ENCODE measurements around the gene PSMB4. TPM values are rescaled to one million over a fixed set of nuclear protein-coding genes. Genes with fewer than 3 reads are reported as not detected.

PSMB4 gene
- total and polyA plus RNA-seq, 2 experiments from 2014 or later = 348 to 417 TPM

DNA sequence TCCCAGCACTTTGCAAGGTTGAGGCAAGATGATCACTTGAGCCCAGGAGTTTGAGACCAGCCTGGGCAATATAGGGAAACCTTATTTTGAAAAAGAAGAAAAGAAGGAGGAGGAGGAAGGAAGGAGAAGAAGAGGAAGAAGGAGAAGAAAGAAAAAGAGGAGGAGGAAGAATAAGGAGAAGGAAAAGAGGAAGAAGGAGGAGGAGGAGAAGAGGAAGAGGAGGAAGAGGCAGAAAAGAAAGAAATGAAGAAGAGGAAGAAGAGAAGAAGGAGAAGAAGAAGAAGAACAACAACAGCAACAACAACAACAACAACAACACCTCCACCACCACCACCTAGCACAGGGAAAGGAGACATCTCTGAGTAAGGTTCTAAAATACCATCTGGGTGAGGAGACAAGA, 37.5 kb upstream of the PSMB4 start (continued):
- TF ChIP-seq, protein P1, sequence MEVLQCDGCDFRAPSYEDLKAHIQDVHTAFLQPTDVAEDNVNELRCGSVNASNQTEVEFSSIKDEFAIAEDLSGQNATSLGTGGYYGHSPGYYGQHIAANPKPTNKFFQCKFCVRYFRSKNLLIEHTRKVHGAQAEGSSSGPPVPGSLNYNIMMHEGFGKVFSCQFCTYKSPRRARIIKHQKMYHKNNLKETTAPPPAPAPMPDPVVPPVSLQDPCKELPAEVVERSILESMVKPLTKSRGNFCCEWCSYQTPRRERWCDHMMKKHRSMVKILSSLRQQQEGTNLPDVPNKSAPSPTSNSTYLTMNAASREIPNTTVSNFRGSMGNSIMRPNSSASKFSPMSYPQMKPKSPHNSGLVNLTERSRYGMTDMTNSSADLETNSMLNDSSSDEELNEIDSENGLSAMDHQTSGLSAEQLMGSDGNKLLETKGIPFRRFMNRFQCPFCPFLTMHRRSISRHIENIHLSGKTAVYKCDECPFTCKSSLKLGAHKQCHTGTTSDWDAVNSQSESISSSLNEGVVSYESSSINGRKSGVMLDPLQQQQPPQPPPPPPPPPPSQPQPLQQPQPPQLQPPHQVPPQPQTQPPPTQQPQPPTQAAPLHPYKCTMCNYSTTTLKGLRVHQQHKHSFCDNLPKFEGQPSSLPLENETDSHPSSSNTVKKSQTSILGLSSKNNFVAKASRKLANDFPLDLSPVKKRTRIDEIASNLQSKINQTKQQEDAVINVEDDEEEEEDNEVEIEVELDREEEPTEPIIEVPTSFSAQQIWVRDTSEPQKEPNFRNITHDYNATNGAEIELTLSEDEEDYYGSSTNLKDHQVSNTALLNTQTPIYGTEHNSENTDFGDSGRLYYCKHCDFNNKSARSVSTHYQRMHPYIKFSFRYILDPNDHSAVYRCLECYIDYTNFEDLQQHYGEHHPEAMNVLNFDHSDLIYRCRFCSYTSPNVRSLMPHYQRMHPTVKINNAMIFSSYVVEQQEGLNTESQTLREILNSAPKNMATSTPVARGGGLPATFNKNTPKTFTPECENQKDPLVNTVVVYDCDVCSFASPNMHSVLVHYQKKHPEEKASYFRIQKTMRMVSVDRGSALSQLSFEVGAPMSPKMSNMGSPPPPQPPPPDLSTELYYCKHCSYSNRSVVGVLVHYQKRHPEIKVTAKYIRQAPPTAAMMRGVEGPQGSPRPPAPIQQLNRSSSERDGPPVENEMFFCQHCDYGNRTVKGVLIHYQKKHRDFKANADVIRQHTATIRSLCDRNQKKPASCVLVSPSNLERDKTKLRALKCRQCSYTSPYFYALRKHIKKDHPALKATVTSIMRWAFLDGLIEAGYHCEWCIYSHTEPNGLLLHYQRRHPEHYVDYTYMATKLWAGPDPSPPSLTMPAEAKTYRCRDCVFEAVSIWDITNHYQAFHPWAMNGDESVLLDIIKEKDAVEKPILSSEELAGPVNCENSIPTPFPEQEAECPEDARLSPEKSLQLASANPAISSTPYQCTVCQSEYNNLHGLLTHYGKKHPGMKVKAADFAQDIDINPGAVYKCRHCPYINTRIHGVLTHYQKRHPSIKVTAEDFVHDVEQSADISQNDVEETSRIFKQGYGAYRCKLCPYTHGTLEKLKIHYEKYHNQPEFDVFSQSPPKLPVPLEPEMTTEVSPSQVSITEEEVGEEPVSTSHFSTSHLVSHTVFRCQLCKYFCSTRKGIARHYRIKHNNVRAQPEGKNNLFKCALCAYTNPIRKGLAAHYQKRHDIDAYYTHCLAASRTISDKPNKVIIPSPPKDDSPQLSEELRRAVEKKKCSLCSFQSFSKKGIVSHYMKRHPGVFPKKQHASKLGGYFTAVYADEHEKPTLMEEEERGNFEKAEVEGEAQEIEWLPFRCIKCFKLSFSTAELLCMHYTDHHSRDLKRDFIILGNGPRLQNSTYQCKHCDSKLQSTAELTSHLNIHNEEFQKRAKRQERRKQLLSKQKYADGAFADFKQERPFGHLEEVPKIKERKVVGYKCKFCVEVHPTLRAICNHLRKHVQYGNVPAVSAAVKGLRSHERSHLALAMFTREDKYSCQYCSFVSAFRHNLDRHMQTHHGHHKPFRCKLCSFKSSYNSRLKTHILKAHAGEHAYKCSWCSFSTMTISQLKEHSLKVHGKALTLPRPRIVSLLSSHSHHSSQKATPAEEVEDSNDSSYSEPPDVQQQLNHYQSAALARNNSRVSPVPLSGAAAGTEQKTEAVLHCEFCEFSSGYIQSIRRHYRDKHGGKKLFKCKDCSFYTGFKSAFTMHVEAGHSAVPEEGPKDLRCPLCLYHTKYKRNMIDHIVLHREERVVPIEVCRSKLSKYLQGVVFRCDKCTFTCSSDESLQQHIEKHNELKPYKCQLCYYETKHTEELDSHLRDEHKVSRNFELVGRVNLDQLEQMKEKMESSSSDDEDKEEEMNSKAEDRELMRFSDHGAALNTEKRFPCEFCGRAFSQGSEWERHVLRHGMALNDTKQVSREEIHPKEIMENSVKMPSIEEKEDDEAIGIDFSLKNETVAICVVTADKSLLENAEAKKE (CRISPR knock-in tag; IDR thresholded peaks at IDR 0.05) = no peak
- TF ChIP-seq, protein P2, sequence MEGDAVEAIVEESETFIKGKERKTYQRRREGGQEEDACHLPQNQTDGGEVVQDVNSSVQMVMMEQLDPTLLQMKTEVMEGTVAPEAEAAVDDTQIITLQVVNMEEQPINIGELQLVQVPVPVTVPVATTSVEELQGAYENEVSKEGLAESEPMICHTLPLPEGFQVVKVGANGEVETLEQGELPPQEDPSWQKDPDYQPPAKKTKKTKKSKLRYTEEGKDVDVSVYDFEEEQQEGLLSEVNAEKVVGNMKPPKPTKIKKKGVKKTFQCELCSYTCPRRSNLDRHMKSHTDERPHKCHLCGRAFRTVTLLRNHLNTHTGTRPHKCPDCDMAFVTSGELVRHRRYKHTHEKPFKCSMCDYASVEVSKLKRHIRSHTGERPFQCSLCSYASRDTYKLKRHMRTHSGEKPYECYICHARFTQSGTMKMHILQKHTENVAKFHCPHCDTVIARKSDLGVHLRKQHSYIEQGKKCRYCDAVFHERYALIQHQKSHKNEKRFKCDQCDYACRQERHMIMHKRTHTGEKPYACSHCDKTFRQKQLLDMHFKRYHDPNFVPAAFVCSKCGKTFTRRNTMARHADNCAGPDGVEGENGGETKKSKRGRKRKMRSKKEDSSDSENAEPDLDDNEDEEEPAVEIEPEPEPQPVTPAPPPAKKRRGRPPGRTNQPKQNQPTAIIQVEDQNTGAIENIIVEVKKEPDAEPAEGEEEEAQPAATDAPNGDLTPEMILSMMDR (conservative IDR thresholded peaks at IDR 0.05; ENCODE audit: low read depth in 2 of 2) = no peak

DNA sequence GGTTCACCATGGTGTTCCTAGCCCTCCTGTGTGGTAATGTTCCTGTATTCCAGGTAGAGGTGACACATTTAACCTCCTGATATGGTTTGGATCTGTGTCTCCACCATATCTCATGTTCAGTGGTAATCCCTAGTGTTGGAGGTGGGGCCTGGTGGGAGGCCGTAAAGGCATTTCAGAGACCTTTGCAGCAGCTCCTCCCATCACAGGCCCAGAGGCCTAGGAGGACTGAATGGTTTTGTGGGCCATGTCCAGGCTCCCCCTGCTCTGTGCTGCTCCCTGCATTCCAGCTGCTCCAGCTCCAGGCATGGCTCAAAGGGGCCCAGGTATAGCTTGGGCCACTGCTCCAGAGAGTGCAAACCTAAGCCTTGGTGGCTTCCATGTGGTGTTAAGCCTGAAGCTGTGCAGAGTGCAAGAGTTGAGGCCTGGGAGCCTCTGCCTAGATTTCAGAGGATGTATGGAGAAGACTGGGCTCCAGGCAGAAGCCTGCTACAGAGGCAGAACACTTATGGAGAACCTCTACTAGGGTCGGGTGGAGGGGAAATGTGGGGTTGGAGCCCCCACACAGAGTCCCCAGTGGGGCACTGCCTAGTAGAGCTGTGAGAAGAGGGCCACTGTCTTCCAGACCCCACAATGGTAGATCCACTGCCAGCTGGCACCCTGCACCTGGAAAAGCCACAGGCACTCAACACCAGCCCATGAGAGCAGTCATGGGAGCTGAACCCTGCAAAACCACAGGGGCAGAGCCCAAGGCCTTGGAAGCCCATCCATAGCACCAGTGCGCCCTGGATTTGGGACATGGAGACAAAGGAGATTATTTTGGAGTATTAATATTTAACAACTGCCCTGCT, 36.8 kb upstream of the PSMB4 start:
- H3K27ac ChIP-seq (ENCODE audit: low read depth) = no peak overlapping the region
- no peaks in the 10 kb centered on the region for H3K36me3 ChIP-seq (ENCODE audit: insufficient read depth)
- no peaks in the 10 kb centered on the region for H3K27me3 ChIP-seq (ENCODE audit: insufficient read depth)
- H3F3A ChIP-seq (replicated peaks; ENCODE audit: low read depth) = no peaks in the 10 kb centered on the region
- peaks cover 37% of the 10 kb centered on the region for H3K9me3 Mint-ChIP-seq
- no peaks in the 10 kb centered on the region for H3K9me2 ChIP-seq (ENCODE audit: insufficient read depth)
- DNase-seq (ENCODE audit: low spot score) (no peak), ATAC-seq (no peak)
- H4K20me1 ChIP-seq (replicated peaks; ENCODE audit: insufficient read depth) = no peaks in the 10 kb centered on the region
- peaks cover 45% of the 10 kb centered on the region for H3K36me3 Mint-ChIP-seq (ENCODE audit: low read depth)
- H3K4me2 ChIP-seq = no peak overlapping the region
- H2AFZ ChIP-seq = no peak overlapping the region
- H3K4me1 ChIP-seq (ENCODE audit: insufficient read depth) = no peaks in the 10 kb centered on the region
- no peaks in the 10 kb centered on the region for H3K79me2 ChIP-seq (replicated peaks; ENCODE audit: insufficient read depth)
- H3K4me1 Mint-ChIP-seq = no peaks in the 10 kb centered on the region
- no peak overlapping the region for H3K4me3 ChIP-seq
- H3K27ac Mint-ChIP-seq = no peak overlapping the region
- peaks cover 6% of the 10 kb centered on the region for H3K27me3 Mint-ChIP-seq (ENCODE audit: insufficient read depth, low read depth, poor library complexity)
- H3K4me3 Mint-ChIP-seq = no peak overlapping the region
- TF ChIP-seq, protein P1 (CRISPR knock-in tag; IDR thresholded peaks at IDR 0.05) = no peak
- TF ChIP-seq EZH2 (IDR thresholded peaks at IDR 0.05; ENCODE audit: low read depth, unreplicated experiment) = no peak

All from GM23338 (cell line).